ENCODE data around the gene CFAP126. TPM values are rescaled to one million over a fixed set of nuclear protein-coding genes. Genes with fewer than 3 reads are reported as not detected.

The CFAP126 gene
- total RNA-seq, 2 experiments from 2014 or later: not detected

DNA sequence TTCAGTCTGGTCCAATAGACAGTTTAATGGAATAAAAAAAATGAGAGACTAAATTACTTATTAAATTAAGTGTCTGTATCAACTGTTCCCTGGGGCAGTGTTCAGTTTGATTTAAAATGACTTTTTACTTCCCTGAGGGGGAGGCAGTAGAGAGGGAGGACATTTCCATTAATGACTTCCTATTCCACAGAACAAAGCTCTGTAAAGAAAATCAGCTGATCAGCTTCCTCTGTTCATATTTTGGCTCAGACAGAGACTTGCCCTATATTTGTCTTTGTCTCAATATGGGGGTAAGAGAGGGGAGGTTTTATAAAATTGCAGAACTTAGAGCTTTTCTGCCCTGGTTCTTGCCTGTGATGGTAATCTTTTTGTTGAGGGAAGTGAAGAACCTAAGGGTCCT, 8.4 kb downstream of the CFAP126 start:
- POLR2A ChIA-PET: no interaction called here
- CTCF ChIA-PET: interaction anchor here (0.9 to 1.4 kb wide), 3 partner anchors 68 to 133 kb away, joined by 3 read pairs; partner anchors contain the start of gene TOMM40L
- peaks cover 16% of the 10 kb centered on the region for H3K36me3 Mint-ChIP-seq (ENCODE audit: low read depth)

DNA sequence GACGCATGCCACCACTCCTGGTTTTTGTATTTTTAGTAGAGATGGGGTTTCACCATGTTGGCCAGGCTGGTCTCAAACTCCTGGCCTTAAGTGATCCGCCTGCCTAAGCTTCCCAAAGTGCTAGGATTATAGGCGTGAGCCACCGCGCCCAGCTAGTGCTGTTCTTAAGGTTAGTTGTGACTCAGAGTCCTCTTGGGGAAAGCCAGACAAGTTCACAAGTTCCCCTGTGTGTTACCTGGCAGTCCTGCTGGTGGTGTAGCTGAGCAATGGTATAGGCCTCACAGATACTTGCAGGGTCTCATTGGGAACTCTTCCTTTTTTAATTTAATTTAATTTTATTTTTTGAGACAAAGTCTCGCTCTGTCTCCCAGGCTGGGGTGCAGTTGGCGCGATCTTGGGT, 10.6 kb downstream of the CFAP126 start:
- H3K27me3 Mint-ChIP-seq: no peaks in the 10 kb centered on the region
- H3K4me3 Mint-ChIP-seq: no peak overlapping the region
- no peak for ATAC-seq
- peaks cover 7% of the 10 kb centered on the region for H3K36me3 Mint-ChIP-seq (ENCODE audit: low read depth)
- no peak for DNase-seq
- H3K4me1 Mint-ChIP-seq (ENCODE audit: low read depth): peaks cover 15% of the 10 kb centered on the region
- ChIA-PET CTCF (interaction anchor here (0.9 to 2.3 kb wide), 3 partner anchors 10 to 147 kb away, joined by 3 to 10 read pairs (median 3); partner anchors contain the start of gene CFAP126), POLR2A (no interaction called here)
- TF ChIP-seq, protein P1, sequence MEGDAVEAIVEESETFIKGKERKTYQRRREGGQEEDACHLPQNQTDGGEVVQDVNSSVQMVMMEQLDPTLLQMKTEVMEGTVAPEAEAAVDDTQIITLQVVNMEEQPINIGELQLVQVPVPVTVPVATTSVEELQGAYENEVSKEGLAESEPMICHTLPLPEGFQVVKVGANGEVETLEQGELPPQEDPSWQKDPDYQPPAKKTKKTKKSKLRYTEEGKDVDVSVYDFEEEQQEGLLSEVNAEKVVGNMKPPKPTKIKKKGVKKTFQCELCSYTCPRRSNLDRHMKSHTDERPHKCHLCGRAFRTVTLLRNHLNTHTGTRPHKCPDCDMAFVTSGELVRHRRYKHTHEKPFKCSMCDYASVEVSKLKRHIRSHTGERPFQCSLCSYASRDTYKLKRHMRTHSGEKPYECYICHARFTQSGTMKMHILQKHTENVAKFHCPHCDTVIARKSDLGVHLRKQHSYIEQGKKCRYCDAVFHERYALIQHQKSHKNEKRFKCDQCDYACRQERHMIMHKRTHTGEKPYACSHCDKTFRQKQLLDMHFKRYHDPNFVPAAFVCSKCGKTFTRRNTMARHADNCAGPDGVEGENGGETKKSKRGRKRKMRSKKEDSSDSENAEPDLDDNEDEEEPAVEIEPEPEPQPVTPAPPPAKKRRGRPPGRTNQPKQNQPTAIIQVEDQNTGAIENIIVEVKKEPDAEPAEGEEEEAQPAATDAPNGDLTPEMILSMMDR (IDR thresholded peaks at IDR 0.05): no peak
- intact Hi-C loops (cut with micrococcal nuclease): no loop called here
- no peak overlapping the region for H3K27ac Mint-ChIP-seq
- no peaks in the 10 kb centered on the region for H3K9me3 Mint-ChIP-seq

More for the DNA sequence above, 8.4 kb downstream of the CFAP126 start:
- H3K9me3 Mint-ChIP-seq: no peaks in the 10 kb centered on the region
- H3K4me3 Mint-ChIP-seq: no peak overlapping the region
- H3K27ac Mint-ChIP-seq: peak overlapping the region; percentile 48
- TF ChIP-seq, protein P1 (IDR thresholded peaks at IDR 0.05): no peak
- DNase-seq (no peak), ATAC-seq (no peak)
- H3K27me3 Mint-ChIP-seq: no peaks in the 10 kb centered on the region
- intact Hi-C loops (cut with micrococcal nuclease): no loop called here
- peaks cover 17% of the 10 kb centered on the region for H3K4me1 Mint-ChIP-seq (ENCODE audit: low read depth)

DNA sequence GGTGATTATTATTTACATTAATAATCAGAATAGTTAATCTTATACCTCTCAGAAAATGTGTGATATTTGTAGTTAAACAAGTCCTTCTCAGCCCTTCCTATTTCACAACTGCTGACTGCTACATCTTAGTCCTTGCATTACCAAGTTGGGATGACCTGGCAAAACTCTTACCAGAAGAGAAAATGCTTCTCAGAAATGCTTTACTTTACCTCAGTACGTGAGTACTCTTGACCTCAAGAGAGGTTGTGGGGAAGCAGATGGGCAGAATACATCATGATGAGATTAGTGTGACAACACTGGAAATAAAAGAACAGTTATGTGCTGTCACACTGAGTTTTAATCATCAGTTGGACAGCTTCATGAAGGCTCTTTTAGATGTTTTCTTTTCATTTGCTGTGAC, 16.2 kb downstream of the CFAP126 start:
- intact Hi-C loops (cut with micrococcal nuclease): no loop called here
- H3K4me3 Mint-ChIP-seq: no peak overlapping the region
- H3K9me3 Mint-ChIP-seq: no peaks in the 10 kb centered on the region
- peaks cover 5% of the 10 kb centered on the region for H3K36me3 Mint-ChIP-seq (ENCODE audit: low read depth)
- H3K27ac Mint-ChIP-seq: peak overlapping the region; percentile 42
- no peaks in the 10 kb centered on the region for H3K27me3 Mint-ChIP-seq
- DNase-seq (no peak), ATAC-seq (no peak)
- H3K4me1 Mint-ChIP-seq (ENCODE audit: low read depth): peaks cover 7% of the 10 kb centered on the region
- POLR2A ChIA-PET: no interaction called here
- CTCF ChIA-PET: interaction anchor here (1.2 to 4.0 kb wide), 4 partner anchors 31 to 61 kb away, joined by 3 to 27 read pairs (median 4); partner anchors contain the start of gene SDHC
- TF ChIP-seq, protein P1 (IDR thresholded peaks at IDR 0.05): no peak

DNA sequence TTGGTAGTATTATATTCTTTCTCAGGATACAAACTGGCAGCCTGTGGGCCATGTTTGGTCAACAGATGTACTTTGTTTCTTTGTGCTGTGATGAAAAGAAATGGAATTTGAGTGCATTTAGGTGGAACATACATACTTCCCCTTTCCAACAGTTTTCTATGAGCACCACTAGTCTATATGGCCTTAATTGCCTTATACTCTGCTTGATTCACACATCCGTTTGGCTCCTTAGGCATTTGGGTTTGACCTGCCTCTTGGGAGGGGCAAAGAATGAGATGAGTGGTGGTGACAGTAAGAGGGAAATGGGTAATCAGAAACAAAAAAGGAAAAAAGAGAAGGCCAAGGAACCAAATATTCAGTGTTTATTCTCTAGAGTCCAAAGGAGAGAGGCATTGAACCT, 17.0 kb downstream of the CFAP126 start:
- ATAC-seq: no peak
- ChIA-PET CTCF (no interaction called here), POLR2A (no interaction called here)
- peaks cover 5% of the 10 kb centered on the region for H3K36me3 Mint-ChIP-seq (ENCODE audit: low read depth)
- H3K4me1 Mint-ChIP-seq (ENCODE audit: low read depth): peaks cover 7% of the 10 kb centered on the region
- no peaks in the 10 kb centered on the region for H3K9me3 Mint-ChIP-seq
- TF ChIP-seq, protein P1 (IDR thresholded peaks at IDR 0.05): no peak
- H3K27ac Mint-ChIP-seq: no peak overlapping the region
- H3K27me3 Mint-ChIP-seq: no peaks in the 10 kb centered on the region
- H3K4me3 Mint-ChIP-seq: no peak overlapping the region
- intact Hi-C loops (cut with micrococcal nuclease): no loop called here
- DNase-seq: no peak

DNA sequence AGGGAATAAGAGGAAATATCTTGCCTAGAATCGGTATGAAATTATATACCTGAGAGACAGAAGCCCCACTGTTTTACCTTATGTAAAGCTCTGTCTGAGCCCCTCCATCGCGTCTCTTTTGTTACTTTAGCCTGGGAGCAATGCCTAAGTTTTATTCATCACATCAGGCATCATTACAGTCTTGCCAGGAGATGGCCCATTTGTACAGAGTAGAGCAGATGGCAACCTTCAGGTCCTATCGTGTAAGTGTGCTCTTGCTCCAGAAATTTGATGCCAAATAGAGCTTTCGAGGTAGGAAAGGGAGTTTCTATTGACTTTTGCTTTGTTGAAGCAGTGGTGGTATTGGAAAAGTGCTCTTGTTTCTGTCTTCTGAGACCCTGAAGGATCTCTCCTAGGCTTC, 24.9 kb downstream of the CFAP126 start:
- Mint-ChIP-seq H3K4me3 (no peak overlapping the region), H3K27me3 (no peaks in the 10 kb centered on the region), H3K27ac (no peak overlapping the region), H3K4me1 (ENCODE audit: low read depth) (peaks cover 10% of the 10 kb centered on the region), H3K36me3 (ENCODE audit: low read depth) (peaks cover 13% of the 10 kb centered on the region), H3K9me3 (no peaks in the 10 kb centered on the region)
- CTCF ChIA-PET: interaction anchor here (0.5 to 2.3 kb wide), 2 partner anchors 31 to 39 kb away, joined by 3 to 8 read pairs; no protein-coding TSS in a partner anchor
- POLR2A ChIA-PET: interaction anchor here (0.9 kb wide), 1 partner anchor 37 kb away, joined by 4 read pairs; no protein-coding TSS in a partner anchor
- TF ChIP-seq, protein P1 (IDR thresholded peaks at IDR 0.05): no peak
- intact Hi-C loops (cut with micrococcal nuclease): no loop called here
- no peak for DNase-seq
- ATAC-seq: no peak
